ENCODE results near the gene OBSCN. TPM values are rescaled to one million over a fixed set of nuclear protein-coding genes. Genes with fewer than 3 reads are reported as not detected.

OBSCN gene
- total and polyA plus RNA-seq, 2 of the 13 experiments (the other 11 are each of a cell fraction or from before 2014, with no cell fraction given) = 0.20 TPM

GRCh38 chr1:228177721-228178710 is 29.8 kb upstream of the OBSCN start (continued):
- TF ChIP-seq ZNF318 (CRISPR knock-in tag; IDR thresholded peaks at IDR 0.05) (no peak), SIN3B (IDR thresholded peaks at IDR 0.05; ENCODE audit: low read length) (no peak)
